ENCODE measurements around the gene KDM8. TPM values are rescaled to one million over a fixed set of nuclear protein-coding genes. Genes with fewer than 3 reads are reported as not detected.

KDM8 gene
- total RNA-seq, 8 experiments from 2014 or later = 2.1 to 9.9 (median 4.9) TPM

DNA sequence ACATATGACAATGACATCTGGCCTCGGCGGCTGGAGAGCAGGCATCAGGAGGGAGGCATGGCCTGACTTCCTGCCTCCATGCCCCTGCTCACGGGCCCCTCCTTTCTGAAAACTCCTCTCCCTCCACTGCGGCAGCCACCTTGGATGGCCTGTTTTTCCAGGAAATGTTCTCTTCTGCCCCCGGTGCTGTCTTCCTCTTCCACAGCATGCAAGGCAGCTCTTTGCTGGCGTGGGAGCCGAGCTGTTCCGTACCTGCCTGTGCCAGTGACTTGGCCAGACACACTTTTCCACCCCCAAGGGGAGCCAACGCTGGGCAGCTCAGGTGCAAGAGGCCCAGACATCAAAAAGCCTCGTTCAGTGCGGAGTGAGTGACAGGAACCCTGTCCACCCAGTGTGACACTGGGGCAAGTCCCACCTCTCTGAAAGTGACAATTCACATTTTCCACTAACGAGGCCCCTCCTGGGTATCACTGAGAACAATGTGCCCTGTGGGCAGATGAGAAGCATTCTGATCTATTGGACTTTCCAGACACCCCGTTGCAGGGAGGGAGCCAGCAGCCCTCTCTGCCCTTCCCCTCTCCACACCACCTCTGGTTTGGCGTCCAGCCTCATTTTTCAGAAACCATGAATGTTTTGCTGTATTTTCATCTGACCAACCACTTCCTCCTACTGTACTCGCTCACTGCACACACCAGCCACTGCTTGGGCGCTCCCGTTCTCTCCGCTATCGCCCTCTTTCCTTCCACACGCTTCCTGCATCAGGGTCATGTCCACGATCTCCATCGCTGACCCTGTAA lies 34.1 kb downstream of the KDM8 start:
- in situ Hi-C loops (cut with MboI; ENCODE audit: low pct_unique_long_range_greater_than_20kb in 2 of 9, low sequenced_read_pairs in 9 of 9, unreplicated experiment in 9 of 9) = loop anchor here in 3 of 9 experiments (10.0 to 25.0 kb wide), 3 partner anchors 47 to 225 kb away; no protein-coding TSS in a partner anchor
- Histone ChIP-seq H3K4me1 (replicated peaks in 1 of 2) (peaks cover 0 to 11% of the 10 kb centered on the region in 2 donors), H3K4me3 (no peak overlapping the region), H3K27ac (no peak overlapping the region)
- 53 to 100% (median 71%) methylated on average over 1 to 12 of the region's 22 CpGs; no CpG with 5 or more reads in 1 of the 10 experiments for WGBS, 10 experiments
- ATAC-seq (replicated peaks in 6 of 8) = peak in 2 of 8 experiments; percentile 36 to 43

- H3K4me3 ChIP-seq = no peak overlapping the region
- no peak overlapping the region for H3K27ac ChIP-seq
- in situ Hi-C loops (cut with MboI; ENCODE audit: low pct_unique_long_range_greater_than_20kb in 2 of 9, low sequenced_read_pairs in 9 of 9, unreplicated experiment in 9 of 9) = loop anchor here in 3 of 9 experiments (10.0 to 25.0 kb wide), 3 partner anchors 47 to 224 kb away; no protein-coding TSS in a partner anchor
- peaks cover 5 to 17% of the 10 kb centered on the region in 2 donors for H3K4me1 ChIP-seq (replicated peaks in 1 of 2)
- ATAC-seq (replicated peaks in 6 of 8) = no peak
- WGBS, 10 experiments = 60 to 100% (median 91%) methylated on average over 1 to 7 of the region's 16 CpGs; no CpG with 5 or more reads in 2 of the 10 experiments
Measured at GRCh38 chr16:27238016-27238587, 34.8 kb downstream of the KDM8 start.

DNA sequence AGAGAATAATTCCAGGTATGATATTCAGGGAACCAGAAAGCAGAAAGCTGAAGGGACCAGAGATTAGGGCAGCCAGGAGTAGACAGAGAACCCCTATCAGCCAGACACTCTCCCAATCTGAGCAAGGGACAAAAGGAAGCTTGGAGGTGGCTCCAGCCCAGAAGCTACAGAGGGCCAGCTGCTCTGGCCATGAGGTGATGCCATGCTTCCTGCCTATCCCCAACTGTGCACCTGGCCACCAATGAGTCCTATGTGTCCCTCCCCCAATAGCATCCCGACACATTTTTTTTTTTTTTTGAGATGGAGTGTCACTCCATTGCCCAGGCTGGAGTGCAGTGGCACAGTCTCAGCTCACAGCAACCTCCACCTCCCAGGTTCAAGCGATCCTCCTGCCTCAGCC lies 35.3 kb downstream of the KDM8 start:
- in situ Hi-C loops (cut with MboI; ENCODE audit: low pct_unique_long_range_greater_than_20kb in 2 of 9, low sequenced_read_pairs in 9 of 9, unreplicated experiment in 9 of 9) = loop anchor here in 3 of 9 experiments (10.0 to 25.0 kb wide), 3 partner anchors 46 to 224 kb away; no protein-coding TSS in a partner anchor

GRCh38 chr16:27239026-27239425 lies 35.7 kb downstream of the KDM8 start:
- Histone ChIP-seq H3K27ac (no peak overlapping the region), H3K4me1 (replicated peaks in 1 of 2) (peaks cover 10 to 21% of the 10 kb centered on the region in 2 donors), H3K4me3 (no peak overlapping the region)
- 83 to 95% (median 93%) methylated on average over 4 to 5 of the region's 5 CpGs; no CpG with 5 or more reads in 7 of the 10 experiments for WGBS, 10 experiments
- ATAC-seq (replicated peaks in 6 of 8) = no peak
- in situ Hi-C loops (cut with MboI; ENCODE audit: low pct_unique_long_range_greater_than_20kb in 2 of 9, low sequenced_read_pairs in 9 of 9, unreplicated experiment in 9 of 9) = loop anchor here in 3 of 9 experiments (10.0 to 25.0 kb wide), 3 partner anchors 46 to 223 kb away; no protein-coding TSS in a partner anchor

More for the DNA sequence above, 35.3 kb downstream of the KDM8 start:
- 90 to 100% (median 100%) methylated on average over 1 to 2 of the region's 2 CpGs; no CpG with 5 or more reads in 7 of the 10 experiments for WGBS, 10 experiments
- no peak for ATAC-seq (replicated peaks in 6 of 8)
- Histone ChIP-seq H3K4me3 (no peak overlapping the region), H3K27ac (no peak overlapping the region), H3K4me1 (replicated peaks in 1 of 2) (peaks cover 10 to 21% of the 10 kb centered on the region in 2 donors)

DNA sequence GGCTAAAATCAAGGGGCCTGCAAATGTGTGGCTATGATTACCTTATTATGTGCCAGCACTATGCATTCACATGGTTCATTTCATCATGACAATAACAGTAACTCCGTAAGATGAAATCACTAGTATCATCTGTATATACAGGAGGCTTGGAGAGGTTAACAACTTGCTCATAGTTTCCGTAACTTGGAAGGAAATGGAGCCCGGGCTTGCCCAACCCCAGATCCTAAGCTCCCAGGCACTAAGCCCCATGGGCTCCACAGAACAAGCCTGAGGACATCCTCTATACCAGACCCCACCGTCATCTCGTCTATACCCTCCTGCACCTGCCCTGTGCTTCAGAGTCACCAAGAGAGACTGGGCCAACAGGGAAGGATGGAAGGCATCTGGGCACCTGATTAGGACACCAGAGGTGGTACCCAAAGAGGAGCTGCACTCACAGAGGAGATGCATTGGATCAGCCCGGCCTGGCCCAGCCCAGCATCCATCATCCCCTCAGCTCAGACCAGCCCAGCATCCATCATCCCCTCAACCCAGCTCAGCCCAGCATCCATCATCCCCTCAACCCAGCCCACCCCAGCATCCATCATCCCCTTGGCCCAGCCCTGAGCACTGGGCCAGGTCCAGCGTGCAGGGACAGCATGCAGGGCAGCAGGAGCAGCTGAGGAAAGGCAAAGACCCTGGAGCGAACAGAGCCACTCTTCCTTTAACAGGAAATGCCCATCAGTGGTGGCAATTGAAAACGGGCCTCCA lies 36.8 kb downstream of the KDM8 start:
- no peak for ATAC-seq (replicated peaks in 6 of 8)
- Histone ChIP-seq H3K4me1 (replicated peaks in 1 of 2) (peaks cover 10 to 21% of the 10 kb centered on the region in 2 donors), H3K27ac (no peak overlapping the region), H3K4me3 (no peak overlapping the region)
- WGBS, 10 experiments = 46 to 100% (median 93%) methylated on average over 1 to 7 of the region's 9 CpGs; no CpG with 5 or more reads in 1 of the 10 experiments
- in situ Hi-C loops (cut with MboI; ENCODE audit: low pct_unique_long_range_greater_than_20kb in 2 of 9, low sequenced_read_pairs in 9 of 9, unreplicated experiment in 9 of 9) = loop anchor here in 3 of 9 experiments (10.0 to 25.0 kb wide), 3 partner anchors 45 to 222 kb away; no protein-coding TSS in a partner anchor

- peaks cover 10 to 19% of the 10 kb centered on the region in 2 donors for H3K4me1 ChIP-seq (replicated peaks in 1 of 2)
- no peak overlapping the region for H3K27ac ChIP-seq
- no peak overlapping the region for H3K4me3 ChIP-seq
- in situ Hi-C loops (cut with MboI; ENCODE audit: low pct_unique_long_range_greater_than_20kb in 2 of 9, low sequenced_read_pairs in 9 of 9, unreplicated experiment in 9 of 9) = loop anchor here in 1 of 9 experiments (25.0 kb wide), 1 partner anchor 221 kb away; no protein-coding TSS in a partner anchor
- WGBS, 10 experiments = 60 to 100% (median 100%) methylated on average over 1 to 4 of the region's 6 CpGs; no CpG with 5 or more reads in 4 of the 10 experiments
- no peak for ATAC-seq (replicated peaks in 6 of 8)
Measured at GRCh38 chr16:27240948-27241531, 37.7 kb downstream of the KDM8 start.

- peaks cover 10 to 19% of the 10 kb centered on the region in 2 donors for H3K4me1 ChIP-seq (replicated peaks in 1 of 2)
- H3K27ac ChIP-seq = no peak overlapping the region
- in situ Hi-C loops (cut with MboI; ENCODE audit: low pct_unique_long_range_greater_than_20kb in 2 of 9, low sequenced_read_pairs in 9 of 9, unreplicated experiment in 9 of 9) = loop anchor here in 1 of 9 experiments (25.0 kb wide), 1 partner anchor 221 kb away; no protein-coding TSS in a partner anchor
- no peak overlapping the region for H3K4me3 ChIP-seq
- 0 to 93% (median 79%) methylated on average over 1 to 8 of the region's 13 CpGs; no CpG with 5 or more reads in 2 of the 10 experiments for WGBS, 10 experiments
- ATAC-seq (replicated peaks in 6 of 8) = no peak
Measured at GRCh38 chr16:27241658-27242057, 38.3 kb downstream of the KDM8 start.

- no peak for ATAC-seq (replicated peaks in 6 of 8)
- in situ Hi-C loops (cut with MboI; ENCODE audit: low pct_unique_long_range_greater_than_20kb in 2 of 9, low sequenced_read_pairs in 9 of 9, unreplicated experiment in 9 of 9) = loop anchor here in 1 of 9 experiments (25.0 kb wide), 1 partner anchor 220 kb away; no protein-coding TSS in a partner anchor
- 50 to 100% (median 100%) methylated on average over 1 to 2 of the region's 2 CpGs; no CpG with 5 or more reads in 4 of the 10 experiments for WGBS, 10 experiments
- H3K4me3 ChIP-seq = no peak overlapping the region
- H3K4me1 ChIP-seq (replicated peaks in 1 of 2) = peaks cover 10 to 13% of the 10 kb centered on the region in 2 donors
- H3K27ac ChIP-seq = no peak overlapping the region
Measured at GRCh38 chr16:27242398-27242797, 39.1 kb downstream of the KDM8 start.

DNA sequence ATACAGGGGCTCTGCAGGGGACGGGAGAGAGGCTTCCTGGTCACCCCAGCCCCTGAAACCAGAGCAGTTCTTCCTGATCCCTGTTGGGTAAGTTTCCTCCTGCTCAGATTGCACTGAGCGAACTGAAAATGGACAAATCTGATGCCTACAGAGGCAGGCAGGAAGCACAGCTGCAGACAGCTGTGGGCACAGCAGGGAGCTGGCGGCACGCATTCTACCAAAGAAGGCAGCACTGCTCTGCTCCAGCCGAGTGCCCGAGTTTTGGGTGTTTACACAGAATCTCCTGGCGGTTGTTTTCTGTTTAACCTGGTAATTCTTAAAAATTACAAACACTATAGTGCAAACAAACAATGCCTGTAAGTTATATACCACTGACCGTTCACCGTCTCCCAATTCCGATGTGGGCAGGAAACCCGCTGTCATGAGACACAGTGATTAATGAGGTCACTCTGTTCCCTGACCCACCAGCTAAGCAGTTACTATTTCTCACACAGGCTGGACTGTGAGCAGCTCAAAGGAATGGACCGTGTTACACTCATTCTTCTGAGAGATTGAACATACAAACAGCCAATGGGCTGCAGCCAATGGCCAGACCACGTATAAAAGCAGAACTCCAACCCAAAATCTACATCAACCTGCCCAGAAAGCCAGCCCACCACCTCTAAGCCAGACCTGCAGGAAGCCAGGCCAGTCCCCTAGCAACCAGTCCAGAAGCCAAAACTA lies 39.7 kb downstream of the KDM8 start:
- Histone ChIP-seq H3K4me3 (no peak overlapping the region), H3K4me1 (replicated peaks in 1 of 2) (peaks cover 10 to 11% of the 10 kb centered on the region in 2 donors), H3K27ac (no peak overlapping the region)
- in situ Hi-C loops (cut with MboI; ENCODE audit: low pct_unique_long_range_greater_than_20kb in 2 of 9, low sequenced_read_pairs in 9 of 9, unreplicated experiment in 9 of 9) = loop anchor here in 1 of 9 experiments (25.0 kb wide), 1 partner anchor 219 kb away; no protein-coding TSS in a partner anchor
- ATAC-seq (replicated peaks in 6 of 8) = peak in 7 of 8 experiments; percentile 64 to 96 (median 94)
- 3 to 60% (median 30%) methylated on average over 1 to 6 of the region's 13 CpGs; no CpG with 5 or more reads in 5 of the 10 experiments for WGBS, 10 experiments

- no peak overlapping the region for H3K27ac ChIP-seq
- in situ Hi-C loops (cut with MboI; ENCODE audit: low pct_unique_long_range_greater_than_20kb in 2 of 9, low sequenced_read_pairs in 9 of 9, unreplicated experiment in 9 of 9) = loop anchor here in 1 of 9 experiments (25.0 kb wide), 1 partner anchor 218 kb away; no protein-coding TSS in a partner anchor
- H3K4me3 ChIP-seq = no peak overlapping the region
- ATAC-seq (replicated peaks in 6 of 8) = no peak
- 75 to 100% (median 94%) methylated on average over 1 to 6 of the region's 11 CpGs; no CpG with 5 or more reads in 3 of the 10 experiments for WGBS, 10 experiments
- peaks cover 10 to 11% of the 10 kb centered on the region in 2 donors for H3K4me1 ChIP-seq (replicated peaks in 1 of 2)
Measured at GRCh38 chr16:27243725-27244362, 40.5 kb downstream of the KDM8 start.

DNA sequence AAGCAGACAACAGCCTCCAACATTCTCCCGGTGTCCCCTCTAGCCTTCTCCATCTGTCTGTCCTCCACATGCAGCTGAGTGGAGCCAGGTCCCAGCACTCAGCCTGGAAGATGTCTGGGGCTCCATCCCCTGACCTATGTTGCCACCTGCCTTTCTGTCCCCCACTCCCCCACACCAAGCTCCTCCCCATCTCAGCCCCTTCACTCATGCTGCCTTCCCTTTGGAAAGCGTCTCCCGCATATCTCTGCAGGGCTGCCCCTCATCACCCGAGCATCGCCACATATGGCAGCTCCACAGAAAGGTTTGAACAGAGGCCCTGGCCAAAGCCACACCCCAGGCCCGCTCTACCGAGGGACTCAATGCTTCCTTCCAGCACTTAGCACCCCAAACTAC lies 41.0 kb downstream of the KDM8 start:
- in situ Hi-C loops (cut with MboI; ENCODE audit: low pct_unique_long_range_greater_than_20kb in 2 of 9, low sequenced_read_pairs in 9 of 9, unreplicated experiment in 9 of 9) = loop anchor here in 1 of 9 experiments (25.0 kb wide), 1 partner anchor 218 kb away; no protein-coding TSS in a partner anchor
- Histone ChIP-seq H3K4me1 (replicated peaks in 1 of 2) (peaks cover 10 to 11% of the 10 kb centered on the region in 2 donors), H3K4me3 (no peak overlapping the region), H3K27ac (no peak overlapping the region)
- no peak for ATAC-seq (replicated peaks in 6 of 8)
- 60 to 100% (median 80%) methylated on average over 1 to 4 of the region's 7 CpGs; no CpG with 5 or more reads in 5 of the 10 experiments for WGBS, 10 experiments
